GM23338 (cell line): ENCODE measurements around the gene NPW. TPM values are rescaled to one million over a fixed set of nuclear protein-coding genes. Genes with fewer than 3 reads are reported as not detected.
A peak's percentile ranks its signal among the peaks of the same experiment; 100 is the strongest.

Experiments
- ATAC-seq: fragments of 200-7000 bp; cut with Tn5 transposase; 3 replicates; pipeline ENCODE4 v1.9.1; 2020
- DNase-seq: peaks from one replicate; pipeline ENCODE4 v3.0.0-alpha.2; 2015; ENCODE audit warnings: low spot score
- H2AFZ ChIP-seq: fragments of 200-600 bp; sonication (generic); 2 replicates; pipeline ENCODE4 v1.8.0; 2016; ENCODE audit warnings: antibody characterized with exemption, mild to moderate bottlenecking, moderate library complexity
- H3F3A ChIP-seq: fragments of 200-600 bp; sonication (generic); replicated peaks from 2 replicates; pipeline ENCODE4 v1.8.0; 2017; ENCODE audit warnings: antibody characterized with exemption, mixed run types, low read depth
- H3K27ac ChIP-seq: fragments of 200-600 bp; sonication (generic); 2 replicates; pipeline ENCODE4 v1.6.1; 2016; ENCODE audit warnings: low read depth
- H3K27me3 ChIP-seq: fragments of 200-600 bp; sonication (generic); 2 replicates; pipeline ENCODE4 v1.8.0; 2016; ENCODE audit warnings: mild to moderate bottlenecking, mixed run types, moderate library complexity; ENCODE audit not compliant: insufficient read depth
- H3K36me3 ChIP-seq: fragments of 200-600 bp; sonication (generic); 2 replicates; pipeline ENCODE4 v1.8.0; 2016; ENCODE audit warnings: mild to moderate bottlenecking; ENCODE audit not compliant: insufficient read depth
- H3K4me1 ChIP-seq: fragments of 200-600 bp; sonication (generic); 2 replicates; pipeline ENCODE4 v1.8.0; 2016; ENCODE audit warnings: mild to moderate bottlenecking, moderate library complexity; ENCODE audit not compliant: insufficient read depth
- H3K4me2 ChIP-seq: fragments of 200-600 bp; sonication (generic); 2 replicates; pipeline ENCODE4 v1.7.1; 2017; ENCODE audit warnings: mixed run types
- H3K4me3 ChIP-seq: fragments of 200-600 bp; sonication (generic); 2 replicates; pipeline ENCODE4 v1.6.1; 2016; ENCODE audit warnings: mixed run types
- H3K79me2 ChIP-seq: fragments of 200-600 bp; sonication (generic); replicated peaks from 2 replicates; pipeline ENCODE4 v1.8.0; 2017; ENCODE audit warnings: mild to moderate bottlenecking; ENCODE audit not compliant: insufficient read depth
- H3K9me2 ChIP-seq: fragments of 200-600 bp; sonication (generic); 2 replicates; pipeline ENCODE4 v1.8.0; 2017; ENCODE audit not compliant: insufficient read depth
- H4K20me1 ChIP-seq: fragments of 200-600 bp; sonication (generic); replicated peaks from 2 replicates; pipeline ENCODE4 v1.8.0; 2017; ENCODE audit warnings: mild to moderate bottlenecking; ENCODE audit not compliant: insufficient read depth
- H3K27ac Mint-ChIP-seq: 2 replicates; pipeline ENCODE4 v1.8.0; 2020; ENCODE audit warnings: inconsistent platforms, mild to moderate bottlenecking, moderate library complexity, mixed read lengths
- H3K27me3 Mint-ChIP-seq: 3 replicates; pipeline ENCODE4 v1.8.0; 2022; ENCODE audit warnings: low read depth, mild to moderate bottlenecking, moderate library complexity, mixed read lengths, inconsistent platforms; ENCODE audit not compliant: insufficient read depth, poor library complexity
- H3K36me3 Mint-ChIP-seq: 3 replicates; pipeline ENCODE4 v1.8.0; 2021; ENCODE audit warnings: low read depth, mild to moderate bottlenecking, inconsistent platforms, moderate library complexity, mixed read lengths
- H3K4me1 Mint-ChIP-seq: 3 replicates; pipeline ENCODE4 v1.8.0; 2020; ENCODE audit warnings: mild to moderate bottlenecking, inconsistent platforms, mixed read lengths
- H3K4me3 Mint-ChIP-seq: 3 replicates; pipeline ENCODE4 v1.8.0; 2021; ENCODE audit warnings: moderate library complexity, mild to moderate bottlenecking, inconsistent platforms, mixed read lengths
- H3K9me3 Mint-ChIP-seq: 3 replicates; pipeline ENCODE4 v1.8.0; 2020; ENCODE audit warnings: moderate library complexity, mild to moderate bottlenecking, inconsistent platforms, mixed read lengths
- CREB1 ChIP-seq: fragments of 250-450 bp; sonication (Bioruptor Pico); IDR thresholded peaks from 2 replicates; pipeline ENCODE4 v1.5.0; 2020; ENCODE audit warnings: low read depth, mild to moderate bottlenecking, moderate library complexity
- ETS1 ChIP-seq: IDR thresholded peaks from 2 replicates; pipeline ENCODE4 v1.6.1; 2016; ENCODE audit warnings: antibody characterized with exemption
- EZH2 ChIP-seq: fragments of 200-600 bp; sonication (generic); IDR thresholded peaks from one replicate; pipeline ENCODE4 v1.8.0; 2017; ENCODE audit warnings: antibody characterized with exemption, mild to moderate bottlenecking, low read depth; ENCODE audit not compliant: unreplicated experiment
- EZH2phosphoT487 ChIP-seq: fragments of 200-600 bp; sonication (generic); IDR thresholded peaks from one replicate; pipeline ENCODE4 v1.8.1; 2018; ENCODE audit warnings: antibody characterized with exemption; ENCODE audit not compliant: unreplicated experiment
- JUNB ChIP-seq: IDR thresholded peaks from one replicate; pipeline ENCODE4 v1.6.1; 2016; ENCODE audit warnings: antibody characterized with exemption; ENCODE audit not compliant: unreplicated experiment
- NANOG ChIP-seq: IDR thresholded peaks from 2 replicates; pipeline ENCODE4 v1.6.1; 2016; ENCODE audit warnings: antibody characterized with exemption, borderline replicate concordance
- POLR2AphosphoS5 ChIP-seq: IDR thresholded peaks from 2 replicates; pipeline ENCODE4 v1.6.1; 2016; ENCODE audit warnings: antibody characterized with exemption, low read depth
- STAT1 ChIP-seq: IDR thresholded peaks from one replicate; pipeline ENCODE4 v1.6.1; 2016; ENCODE audit warnings: antibody characterized with exemption; ENCODE audit not compliant: unreplicated experiment
- ZNF114 ChIP-seq: fragments of 250-450 bp; sonication (Bioruptor Pico); IDR thresholded peaks from 2 replicates; pipeline ENCODE4 v1.5.0; 2020; ENCODE audit warnings: mild to moderate bottlenecking, moderate library complexity
- ZNF462 ChIP-seq: fragments of 250-450 bp; sonication (Bioruptor Pico); IDR thresholded peaks from 2 replicates; pipeline ENCODE4 v1.5.0; 2020; ENCODE audit warnings: mild to moderate bottlenecking, moderate library complexity
- polyA plus RNA-seq: library from polyadenylated mRNA; unstranded; fragments of >200 nt; fragmentation: Nextera tagmentation; extraction: Ambion mirVana; gene quantifications from 2 replicates; pipeline ENCODE4 v1.2.1, GENCODE V29; 2016
- total RNA-seq: library from RNA; depleted of rRNA; stranded (reverse); fragments of >200 nt; shearing (Covaris generic); gene quantifications from 2 replicates; pipeline ENCODE4 v1.2.3, GENCODE V29; 2014
- TF ChIP-seq, protein P1 (sequence below), 2 experiments: fragments of 200-600 bp in 1 of 2; sonication (generic) in 1 of 2; conservative IDR thresholded peaks; 2 replicates each; pipeline versions ENCODE4 v1.5.1 to v1.6.1; 2016 to 2017; ENCODE audit warnings: antibody characterized with exemption in 2 of 2, low read depth in 2 of 2, mild to moderate bottlenecking in 2 of 2, moderate library complexity in 1 of 2

The NPW gene
- total and polyA plus RNA-seq, 2 experiments from 2014 or later, result 4.5 to 37.6 TPM

- H3K4me1 ChIP-seq, result no peaks in the 10 kb centered on the region; the same call in 1 of the 2 replicates
- Mint-ChIP-seq H3K27ac (no peak overlapping the region), H3K9me3 (no peaks in the 10 kb centered on the region), H3K27me3 (peaks cover 9% of the 10 kb centered on the region), H3K4me1 (peaks cover 9% of the 10 kb centered on the region), H3K4me3 (peak overlapping the region; percentile 81; the same call in 2 of the 3 replicates), H3K36me3 (no peaks in the 10 kb centered on the region)
- H3F3A ChIP-seq, result peaks cover 5% of the 10 kb centered on the region; the same call in 1 of the 2 replicates
- no peak overlapping the region; the same call in 1 of the 2 replicates for H3K4me3 ChIP-seq
- no peaks in the 10 kb centered on the region for H4K20me1 ChIP-seq
- no peak overlapping the region for H2AFZ ChIP-seq
- H3K79me2 ChIP-seq, result no peaks in the 10 kb centered on the region
- H3K27ac ChIP-seq, result no peak overlapping the region
- H3K4me2 ChIP-seq, result no peak overlapping the region
- peaks cover 36% of the 10 kb centered on the region for H3K27me3 ChIP-seq
- TF ChIP-seq EZH2 (no peak), EZH2phosphoT487 (no peak), CREB1 (CRISPR knock-in tag) (no peak), NANOG (no peak)
- DNase-seq, result no peak
- no peaks in the 10 kb centered on the region for H3K36me3 ChIP-seq
- no peaks in the 10 kb centered on the region for H3K9me2 ChIP-seq
- ATAC-seq, result no peak
These were observed 8.6 kb downstream of the NPW start for GRCh38 chr16:2028146-2028545.

GRCh38 chr16:2028620-2029220 is 9.1 kb downstream of the NPW start:
- no peaks in the 10 kb centered on the region for H3K36me3 Mint-ChIP-seq
- ATAC-seq (no peak), DNase-seq (no peak)
- Histone ChIP-seq H4K20me1 (no peaks in the 10 kb centered on the region), H3F3A (peaks cover under 1% of the 10 kb centered on the region; the same call in 1 of the 2 replicates), H3K4me2 (no peak overlapping the region), H3K9me2 (no peaks in the 10 kb centered on the region), H2AFZ (no peak overlapping the region), H3K4me3 (no peak overlapping the region), H3K79me2 (no peaks in the 10 kb centered on the region), H3K4me1 (no peaks in the 10 kb centered on the region; the same call in 1 of the 2 replicates), H3K36me3 (no peaks in the 10 kb centered on the region), H3K27me3 (peaks cover 36% of the 10 kb centered on the region), H3K27ac (no peak overlapping the region)
- H3K27ac Mint-ChIP-seq, result no peak overlapping the region
- H3K4me1 Mint-ChIP-seq, result peaks cover 9% of the 10 kb centered on the region
- H3K27me3 Mint-ChIP-seq, result peaks cover 9% of the 10 kb centered on the region
- H3K9me3 Mint-ChIP-seq, result no peaks in the 10 kb centered on the region
- H3K4me3 Mint-ChIP-seq, result no peak overlapping the region
- TF ChIP-seq EZH2phosphoT487, result no peak
- no peak for TF ChIP-seq CREB1 (CRISPR knock-in tag)
- no peak for TF ChIP-seq STAT1
- TF ChIP-seq JUNB, result no peak
- no peak for TF ChIP-seq POLR2AphosphoS5
- TF ChIP-seq, protein P1, sequence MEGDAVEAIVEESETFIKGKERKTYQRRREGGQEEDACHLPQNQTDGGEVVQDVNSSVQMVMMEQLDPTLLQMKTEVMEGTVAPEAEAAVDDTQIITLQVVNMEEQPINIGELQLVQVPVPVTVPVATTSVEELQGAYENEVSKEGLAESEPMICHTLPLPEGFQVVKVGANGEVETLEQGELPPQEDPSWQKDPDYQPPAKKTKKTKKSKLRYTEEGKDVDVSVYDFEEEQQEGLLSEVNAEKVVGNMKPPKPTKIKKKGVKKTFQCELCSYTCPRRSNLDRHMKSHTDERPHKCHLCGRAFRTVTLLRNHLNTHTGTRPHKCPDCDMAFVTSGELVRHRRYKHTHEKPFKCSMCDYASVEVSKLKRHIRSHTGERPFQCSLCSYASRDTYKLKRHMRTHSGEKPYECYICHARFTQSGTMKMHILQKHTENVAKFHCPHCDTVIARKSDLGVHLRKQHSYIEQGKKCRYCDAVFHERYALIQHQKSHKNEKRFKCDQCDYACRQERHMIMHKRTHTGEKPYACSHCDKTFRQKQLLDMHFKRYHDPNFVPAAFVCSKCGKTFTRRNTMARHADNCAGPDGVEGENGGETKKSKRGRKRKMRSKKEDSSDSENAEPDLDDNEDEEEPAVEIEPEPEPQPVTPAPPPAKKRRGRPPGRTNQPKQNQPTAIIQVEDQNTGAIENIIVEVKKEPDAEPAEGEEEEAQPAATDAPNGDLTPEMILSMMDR (conservative IDR thresholded peaks at IDR 0.05; ENCODE audit: low read depth in 2 of 2), result no peak
- TF ChIP-seq ZNF462, result no peak
- TF ChIP-seq ETS1, result no peak
- TF ChIP-seq ZNF114 (CRISPR knock-in tag), result no peak
